OCI-LY1 (cell line): ENCODE measurements around the gene HYDIN.
"Not testable (repeated sequence)": the region's sequence is repeated elsewhere in the genome, so short reads cannot be mapped to it uniquely, and the experiment has no call there.

Experiments used
- CTCF ChIP-seq: fragments of 200-600 bp; sonication (generic), shearing (Covaris generic); IDR thresholded peaks from 2 replicates; pipeline ENCODE4 v1.5.1; 2017; ENCODE audit warnings: mild to moderate bottlenecking, antibody characterized with exemption, low read length, moderate library complexity, mixed read lengths
- EZH2 ChIP-seq: fragments of 200-600 bp; sonication (generic), shearing (Covaris generic); IDR thresholded peaks from 2 replicates; pipeline ENCODE4 v1.8.0; 2017; ENCODE audit warnings: borderline replicate concordance, mixed run types, mild to moderate bottlenecking, antibody characterized with exemption, low read length, moderate library complexity, mixed read lengths

- not testable (repeated sequence) for TF ChIP-seq CTCF, EZH2
Observed at GRCh38 chr16:71023851-71024439, 206.6 kb downstream of the HYDIN start.
